Body of pancreas (tissue), 4 donors: ENCODE data around the gene STPG4. TPM values are rescaled to one million over a fixed set of nuclear protein-coding genes. Genes with fewer than 3 reads are reported as not detected.

Experiments used
- ATAC-seq: fragments of 150-250 bp; one replicate; pipeline ENCODE4 v1.9.1; 2016
- DNase-seq, 4 donors: peaks; one replicate each; pipeline ENCODE4 v3.0.0-alpha.2; 2019
- H3K27ac ChIP-seq, 4 donors: fragments of 200-600 bp; sonication (generic); 1 replicate in 3 of 4; 2 replicates in 1 of 4; pipeline versions ENCODE4 v1.5.1 to v1.6.1; 2016 to 2019; ENCODE audit warnings: mild to moderate bottlenecking in 1 of 4, mixed read lengths in 1 of 4, moderate library complexity in 1 of 4
- H3K27me3 ChIP-seq, 2 donors: fragments of 200-600 bp; sonication (generic); one replicate each; pipeline ENCODE4 v1.6.0; 2016; ENCODE audit warnings: mild to moderate bottlenecking in 1 of 2
- H3K36me3 ChIP-seq, 2 donors: fragments of 200-600 bp; sonication (generic); replicated peaks in 1 of 2; 2 replicates each; pipeline ENCODE4 v1.5.1; 2016; ENCODE audit warnings: low read depth in 2 of 2; ENCODE audit not compliant: insufficient read depth in 1 of 2
- H3K4me1 ChIP-seq: fragments of 200-600 bp; sonication (generic); one replicate; pipeline ENCODE4 v1.6.0; 2016
- H3K4me3 ChIP-seq, 2 donors: fragments of 200-600 bp; sonication (generic); 1 replicate in 1 of 2; 2 replicates in 1 of 2; pipeline ENCODE4 v1.5.1; 2016 to 2019
- H3K9me3 ChIP-seq, 3 donors: fragments of 200-600 bp; sonication (generic); 1 replicate in 2 of 3; 2 replicates in 1 of 3; pipeline ENCODE4 v1.5.1; 2016
- CTCF ChIP-seq, 7 experiments: fragments of 450-650 bp in 4 of 7; fragments of 200-600 bp in 3 of 7; sonication (generic) in 3 of 7; IDR thresholded peaks; one replicate each; pipeline ENCODE4 v1.5.1; 2016 to 2019; ENCODE audit warnings: antibody characterized with exemption in 7 of 7
- POLR2A ChIP-seq, 3 donors: fragments of 450-650 bp; IDR thresholded peaks; one replicate each; pipeline ENCODE4 v1.6.1; 2016; ENCODE audit warnings: antibody characterized with exemption in 3 of 3, mild to moderate bottlenecking in 2 of 3
- WGBS, 2 donors: methylation state at CpG; one replicate each; pipeline ENCODE4 v1.1.5; 2017; 5-methylcytosine and 5-hydroxymethylcytosine counted together
- intact Hi-C: fragments of 100-400 bp; cut with DNase I; formaldehyde crosslinking; loops from one replicate; pipeline ENCODE4 v1.15.1; 2023
- total RNA-seq, 2 donors: library from RNA; depleted of rRNA; stranded (reverse); fragments of >200 nt; gene quantifications; one replicate each; pipeline ENCODE4 v1.1.0, GENCODE V29; 2016

STPG4 gene
- total RNA-seq, 2 donors from 2014 or later, result not detected

DNA sequence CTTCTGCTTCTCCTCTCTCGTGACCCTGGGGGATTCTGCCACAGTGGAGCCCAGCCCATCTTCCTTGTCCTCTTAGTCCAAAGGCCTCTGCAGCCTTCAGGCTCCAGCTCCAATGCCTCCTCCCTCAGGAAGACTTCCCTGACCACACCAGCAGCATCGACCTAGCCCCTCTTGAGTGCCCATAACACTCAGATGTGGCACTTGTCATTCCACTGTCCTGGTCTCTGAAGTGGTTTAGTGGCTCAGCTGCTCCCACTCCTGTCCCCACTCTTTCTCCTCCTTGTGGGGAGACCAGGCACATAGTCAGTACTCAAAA is 97.5 kb downstream of the STPG4 start:
- Histone ChIP-seq H3K4me3 (no peak overlapping the region), H3K36me3 (peaks cover 0 to 16% of the 10 kb centered on the region in 2 donors), H3K27me3 (no peaks in the 10 kb centered on the region), H3K9me3 (no peaks in the 10 kb centered on the region), H3K27ac (peak overlapping the region in 2 of 4 donors; percentile 66 to 69), H3K4me1 (peaks cover 7% of the 10 kb centered on the region)
- TF ChIP-seq CTCF (IDR thresholded peaks at IDR 0.05), result no peak
- no peak for TF ChIP-seq POLR2A (IDR thresholded peaks at IDR 0.05)
- WGBS, 2 donors, result 62 to 63% methylated on average over 2 of the region's 2 CpGs
- intact Hi-C loops, result no loop called here
- ATAC-seq (no peak), DNase-seq (no peak)

DNA sequence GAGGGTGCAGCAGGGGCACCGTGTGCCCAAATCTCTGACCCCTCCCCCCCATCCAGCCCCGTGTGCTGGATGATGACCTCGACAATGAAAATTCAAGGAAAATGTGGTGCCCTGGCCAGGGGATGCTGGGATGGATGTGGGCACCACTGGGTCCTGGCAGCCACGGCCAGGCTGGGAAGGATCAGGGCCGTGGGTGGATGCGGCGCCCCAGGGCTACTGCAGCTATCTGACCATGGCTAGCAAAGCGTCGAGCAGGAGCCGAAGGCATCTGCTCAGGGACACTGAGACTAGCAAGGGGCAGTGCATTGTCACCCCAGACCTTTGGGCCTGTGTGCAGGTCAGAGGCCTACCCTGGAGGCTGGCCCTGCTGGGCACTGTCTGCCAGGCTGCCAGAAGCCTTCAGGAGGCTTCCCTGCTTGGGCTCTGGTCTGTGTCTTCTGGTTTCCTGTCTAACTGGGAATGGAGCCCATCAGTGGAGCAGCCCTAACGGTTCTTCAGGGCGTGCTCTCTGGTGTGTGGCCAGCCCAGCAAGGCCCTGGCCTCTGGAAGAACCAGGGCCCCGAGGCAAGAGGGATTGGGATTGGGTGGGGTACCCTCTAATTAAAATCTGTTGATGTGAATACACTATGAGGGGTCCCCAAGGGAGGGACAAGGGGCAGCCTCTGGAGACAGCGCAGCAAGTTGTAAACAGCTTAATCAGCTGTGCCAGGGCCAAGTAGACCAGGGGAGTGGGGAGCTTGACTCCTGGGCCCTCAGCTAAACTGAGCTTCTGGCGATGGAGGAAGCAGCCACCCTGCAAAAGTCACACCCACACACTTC is 98.0 kb downstream of the STPG4 start:
- no peaks in the 10 kb centered on the region for H3K27me3 ChIP-seq
- DNase-seq, result peak in 2 of 4 donors; percentile 25 to 70
- peaks cover 7% of the 10 kb centered on the region for H3K4me1 ChIP-seq
- H3K9me3 ChIP-seq, result no peaks in the 10 kb centered on the region
- H3K36me3 ChIP-seq, result peaks cover 0 to 12% of the 10 kb centered on the region in 2 donors
- no peak overlapping the region for H3K4me3 ChIP-seq
- WGBS, 2 donors, result 76 to 86% methylated on average over 5 to 15 of the region's 15 CpGs
- ATAC-seq, result peak; percentile 33
- intact Hi-C loops, result no loop called here
- peak overlapping the region in 2 of 4 donors; percentile 66 to 69 for H3K27ac ChIP-seq
- TF ChIP-seq CTCF (IDR thresholded peaks at IDR 0.05) (no peak), POLR2A (IDR thresholded peaks at IDR 0.05) (peak in 1 of 3 donors; percentile 21)

DNA sequence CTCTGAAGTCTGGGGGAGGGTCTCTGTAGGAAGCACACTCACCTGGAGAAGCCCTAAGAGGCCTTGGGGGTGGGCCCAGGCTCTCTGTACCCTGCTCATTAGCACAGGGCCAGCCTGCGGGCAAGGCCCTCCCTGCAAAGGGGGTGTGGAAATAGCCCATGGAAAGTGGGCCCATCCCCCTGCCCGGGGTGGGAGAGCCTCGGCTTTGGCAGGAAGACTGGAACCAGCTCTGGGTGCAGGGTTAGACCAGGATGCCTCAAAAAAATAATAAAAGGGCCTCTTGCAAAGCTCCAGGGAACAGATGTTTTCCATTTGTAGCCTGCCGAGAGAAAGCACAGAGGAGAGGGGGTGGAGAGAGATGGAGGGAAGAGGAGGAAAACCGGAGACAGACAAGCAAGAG is 98.7 kb downstream of the STPG4 start:
- H3K27me3 ChIP-seq, result no peaks in the 10 kb centered on the region
- H3K4me3 ChIP-seq, result no peak overlapping the region
- ATAC-seq (peak; percentile 24), DNase-seq (no peak)
- H3K9me3 ChIP-seq, result no peaks in the 10 kb centered on the region
- intact Hi-C loops, result no loop called here
- H3K4me1 ChIP-seq, result peaks cover 7% of the 10 kb centered on the region
- peak overlapping the region in 2 of 4 donors; percentile 66 to 69 for H3K27ac ChIP-seq
- TF ChIP-seq POLR2A (IDR thresholded peaks at IDR 0.05) (no peak), CTCF (IDR thresholded peaks at IDR 0.05) (no peak)
- WGBS, 2 donors, result 81 to 90% methylated on average over 5 of the region's 5 CpGs
- H3K36me3 ChIP-seq, result peaks cover 4 to 8% of the 10 kb centered on the region in 2 donors

- intact Hi-C loops, result no loop called here
- Histone ChIP-seq H3K36me3 (peaks cover 4 to 8% of the 10 kb centered on the region in 2 donors), H3K4me3 (no peak overlapping the region), H3K4me1 (peaks cover 7% of the 10 kb centered on the region), H3K27me3 (no peaks in the 10 kb centered on the region), H3K27ac (no peak overlapping the region), H3K9me3 (no peaks in the 10 kb centered on the region)
- TF ChIP-seq POLR2A (IDR thresholded peaks at IDR 0.05) (no peak), CTCF (IDR thresholded peaks at IDR 0.05) (no peak)
- DNase-seq, result no peak
- 94% methylated on average over 4 of the region's 4 CpGs for WGBS, 2 donors
- no peak for ATAC-seq
Observed at GRCh38 chr2:47054868-47055267, 100.2 kb downstream of the STPG4 start.
